Measurements from ENCODE around the gene LRRC56.

Gene LRRC56

DNA sequence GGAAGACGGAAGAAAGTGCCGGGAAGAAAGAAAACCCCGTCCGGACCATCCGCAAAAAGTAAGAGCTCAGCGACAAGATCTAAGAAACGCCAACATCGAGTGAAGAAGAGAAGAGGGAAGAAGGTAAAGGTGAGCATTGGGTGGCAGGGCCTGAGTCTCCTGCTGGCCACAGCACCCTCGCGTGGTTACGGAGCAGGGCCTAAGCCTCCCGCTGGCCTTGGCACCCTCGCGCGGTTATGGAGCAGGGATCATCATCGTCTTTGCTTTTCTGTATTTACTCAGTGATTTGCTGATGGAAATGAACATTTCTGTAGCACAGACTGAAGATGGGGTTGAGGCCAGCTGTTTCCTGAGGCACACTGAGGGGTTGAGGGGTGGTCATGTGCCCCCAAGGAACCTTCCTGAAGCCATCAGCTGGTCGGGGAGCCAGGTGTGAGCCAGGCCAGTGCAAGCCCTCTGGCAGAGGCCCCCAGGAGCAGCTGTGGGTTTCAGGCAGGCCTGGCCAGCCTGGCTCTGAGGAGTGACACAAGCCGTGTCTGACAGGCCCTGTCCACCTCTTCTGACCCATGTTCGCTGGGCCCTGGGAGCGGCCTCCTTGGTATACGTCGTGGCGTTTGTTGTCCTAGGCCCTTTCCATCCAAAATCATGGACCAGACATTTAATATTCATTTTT is 64.4 kb downstream of the LRRC56 start:
- no peak for DNase-seq (ENCODE audit: low read depth)

DNA sequence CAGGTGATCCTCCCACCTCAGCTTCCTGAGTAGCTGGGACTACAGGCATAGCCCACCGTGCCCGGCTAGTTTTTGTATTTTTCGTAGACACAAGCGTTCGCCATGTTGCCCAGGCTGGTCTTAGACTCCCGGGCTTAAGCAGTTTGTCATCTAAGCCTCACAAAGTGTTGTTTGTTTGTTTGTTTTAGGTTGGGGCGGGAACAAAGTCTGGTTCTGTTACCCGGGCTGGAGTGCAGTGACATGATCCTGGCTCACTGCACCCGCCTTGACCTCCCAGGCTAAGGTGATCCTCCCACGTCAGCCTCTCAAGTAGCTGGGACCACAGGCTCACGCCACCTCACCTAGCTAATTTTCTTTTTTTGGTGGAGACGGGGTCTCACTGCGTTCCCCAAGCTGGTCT is 65.8 kb downstream of the LRRC56 start:
- DNase-seq (ENCODE audit: low read depth), result no peak

Data from CMK (cell line).